IPS-NIHi7 (cell line): ENCODE results near the gene KCTD18.

Experiments used
- DNase-seq: peaks from one replicate; pipeline ENCODE4 v3.0.0; 2012; ENCODE audit warnings: mixed read lengths; ENCODE audit errors: extremely low spot score

Gene KCTD18

DNA sequence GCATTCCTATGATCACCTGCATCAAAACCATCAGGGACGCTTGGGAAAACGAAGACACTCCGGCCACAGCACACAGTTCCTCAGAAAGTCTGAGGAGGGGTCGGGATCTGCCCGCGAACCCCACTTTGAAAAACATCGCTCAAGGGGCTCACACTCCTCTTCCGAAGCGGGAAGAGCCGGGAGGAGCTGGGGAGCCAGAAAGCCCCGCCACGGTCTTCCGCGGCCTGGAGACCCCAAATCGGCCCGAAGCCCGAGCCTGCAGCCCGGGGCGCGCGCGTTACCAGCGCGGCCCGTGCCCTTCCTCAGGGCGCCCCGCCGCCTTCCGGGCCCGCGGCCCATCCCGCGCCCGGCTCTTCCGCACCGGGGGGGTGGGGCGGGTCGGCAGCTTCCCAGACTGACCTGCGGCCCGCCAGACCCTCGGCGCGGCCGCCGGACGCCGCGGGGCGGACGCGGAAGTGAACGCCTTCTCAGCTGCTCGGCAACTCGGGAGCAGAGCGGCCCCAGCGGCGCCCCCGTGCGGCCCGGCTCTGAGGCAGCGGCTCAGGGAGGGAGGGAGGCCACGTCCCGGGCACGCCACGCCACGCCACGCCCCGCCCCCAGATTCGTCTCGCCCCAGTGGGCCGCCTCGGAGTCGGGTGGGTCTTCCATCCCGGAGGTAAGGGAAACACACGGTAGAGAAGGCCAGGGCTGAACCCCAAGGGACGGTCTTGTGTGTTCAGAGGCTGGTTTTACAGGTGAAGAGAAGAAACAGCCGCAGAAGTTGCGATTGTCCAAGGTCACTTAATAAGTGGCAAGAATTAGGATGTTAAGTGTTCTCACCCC is at the start of gene KCTD18:
Gene KCTD18, minus strand, starts transcription at position 457 of the 822 bp plus-strand sequence. CDS start 3,052 bp downstream, outside the sequence.
- peak; percentile 97 for DNase-seq

DNA sequence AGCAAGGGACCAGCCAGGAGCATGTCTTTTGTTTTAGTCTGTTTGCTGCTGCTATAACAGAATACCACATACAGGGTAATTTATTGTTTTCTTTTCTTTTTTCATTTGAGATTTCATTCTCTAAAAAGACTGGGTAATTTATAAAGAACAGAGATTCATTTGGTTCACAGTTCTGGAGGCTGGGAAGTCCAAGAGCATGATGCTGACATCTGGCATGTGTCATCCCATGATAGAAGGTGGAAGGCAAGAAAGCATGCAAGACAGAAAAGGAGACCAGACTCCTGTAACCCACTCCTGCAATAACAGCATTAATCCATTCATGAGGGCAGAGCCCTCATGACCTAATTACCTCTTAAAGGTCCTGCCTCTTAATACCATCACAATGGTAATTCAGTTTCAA is 30.9 kb upstream of the KCTD18 start:
- no peak for DNase-seq

- DNase-seq = no peak
These were observed 28.3 kb upstream of the KCTD18 start for GRCh38 chr2:200538139-200538538.

DNA sequence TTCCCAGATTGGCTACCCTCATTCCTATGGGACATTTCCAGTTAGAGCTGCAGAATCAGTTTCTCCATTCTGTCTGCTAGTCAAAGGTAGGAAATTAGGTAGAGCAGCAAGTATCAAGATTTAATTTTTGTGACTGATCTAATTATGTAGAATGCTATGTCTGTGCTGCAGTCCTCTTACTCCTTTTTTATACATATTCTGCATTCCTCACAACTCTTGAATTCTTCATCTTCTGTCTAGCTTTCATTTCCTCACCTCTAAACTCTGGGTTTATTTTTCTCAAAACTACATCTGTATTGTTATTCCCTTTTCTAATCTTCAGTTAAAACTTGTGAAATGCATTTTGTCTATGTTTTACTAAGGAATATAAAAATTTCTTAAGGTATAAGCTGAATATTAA is 24.7 kb upstream of the KCTD18 start:
- no peak for DNase-seq

GRCh38 chr2:200533754-200534153 is 23.9 kb upstream of the KCTD18 start:
- DNase-seq = no peak

DNA sequence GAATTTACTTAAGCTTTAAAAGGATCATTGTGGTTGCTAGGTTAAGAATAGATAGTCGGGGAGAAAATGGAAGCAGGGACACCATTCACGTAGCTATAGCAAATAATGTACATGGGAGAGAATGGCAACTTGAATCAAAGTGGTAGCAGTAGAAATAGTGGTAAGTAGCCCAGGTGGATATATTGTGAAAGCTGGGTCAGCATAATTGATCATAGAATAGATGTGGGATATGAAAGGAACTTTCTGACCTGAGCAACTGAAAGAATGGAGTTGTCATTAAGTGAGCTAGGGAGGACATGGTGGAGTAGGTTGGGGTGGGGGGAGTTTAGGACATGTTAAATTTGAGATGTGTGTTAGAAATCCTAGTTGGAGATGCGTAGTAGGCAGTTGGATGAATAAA is 18.4 kb upstream of the KCTD18 start:
- no peak for DNase-seq

DNA sequence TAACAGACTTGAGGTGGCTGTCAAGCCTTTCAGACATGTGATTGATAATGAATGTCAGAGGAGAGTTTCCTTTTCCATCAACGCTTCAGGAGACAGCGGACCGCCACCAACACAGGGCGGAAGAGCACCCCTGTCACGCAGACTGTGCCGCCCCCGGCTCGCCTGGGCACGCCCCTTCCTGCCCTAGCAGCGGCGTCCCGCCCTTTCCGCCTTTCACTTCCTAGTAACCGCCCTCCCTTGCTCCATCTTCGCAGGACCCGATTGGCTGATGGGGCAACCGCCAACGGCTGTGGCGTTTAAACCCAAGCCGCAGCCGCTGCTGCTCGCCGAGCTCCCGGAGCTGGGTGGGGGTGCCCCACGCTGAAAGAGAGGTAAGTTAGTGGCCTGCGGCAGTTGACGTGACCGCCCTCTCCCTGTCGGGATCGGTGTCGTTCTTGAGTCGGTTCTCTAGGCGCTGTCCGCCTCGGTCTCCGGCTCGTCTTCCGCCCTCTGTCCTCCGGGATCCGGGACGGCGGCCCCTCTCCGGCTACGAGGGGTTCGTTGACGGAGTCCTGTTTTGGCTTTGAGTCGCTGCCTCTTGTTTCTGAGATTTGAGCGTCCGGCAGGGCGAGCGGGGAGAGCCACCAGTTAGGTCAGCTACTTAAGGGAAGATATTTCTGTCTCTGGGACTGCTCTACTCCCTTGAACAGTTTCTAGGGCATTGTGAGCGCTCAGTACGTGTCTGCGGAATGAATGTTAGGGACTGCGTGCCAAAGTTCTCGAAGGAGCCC is 16.2 kb upstream of the KCTD18 start, which contains the start of gene SGO2:
Gene SGO2, plus strand, starts transcription at position 326 of the 770 bp plus-strand sequence. CDS start 6,769 bp downstream, outside the sequence.
- peak; percentile 99 for DNase-seq

DNA sequence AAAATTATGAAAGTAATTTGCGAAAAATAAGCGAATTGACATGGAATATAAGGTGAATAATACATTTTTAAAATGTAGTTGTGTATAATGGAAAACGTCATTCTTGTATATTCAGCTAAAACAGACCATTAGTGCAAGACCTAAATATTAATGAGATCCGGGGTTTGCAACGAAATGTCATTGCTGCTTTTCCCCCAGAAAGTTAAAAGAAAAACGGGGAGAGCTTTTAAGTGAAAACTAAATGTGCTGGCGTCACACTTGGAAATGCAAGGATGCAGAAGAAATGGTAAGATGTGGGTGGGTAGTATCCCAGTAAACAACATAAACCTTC is 15.6 kb upstream of the KCTD18 start:
- no peak for DNase-seq

GRCh38 chr2:200525066-200525465 is 15.2 kb upstream of the KCTD18 start:
- no peak for DNase-seq

DNA sequence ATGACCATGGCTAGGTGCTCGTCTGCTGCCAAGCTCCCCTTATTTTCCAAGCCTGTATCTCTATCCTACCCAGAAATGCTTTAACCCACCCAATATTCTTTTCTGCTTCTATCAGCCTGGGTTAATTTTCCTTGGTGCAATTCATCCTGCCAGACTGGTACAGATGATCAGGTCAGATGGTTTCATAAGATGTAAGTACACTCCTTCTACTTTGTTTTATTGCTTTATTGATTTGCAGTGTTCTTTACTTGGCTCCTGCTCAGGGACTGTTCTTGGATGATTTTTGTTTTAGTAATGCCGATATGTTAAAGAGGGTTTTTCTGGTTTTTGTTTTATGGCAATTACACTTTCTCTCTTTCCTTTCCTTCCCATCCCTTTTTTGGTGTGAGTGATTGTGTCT is 13.7 kb upstream of the KCTD18 start:
- DNase-seq = no peak

- DNase-seq = no peak
These were observed 13.3 kb upstream of the KCTD18 start for GRCh38 chr2:200523158-200523557.

GRCh38 chr2:200515155-200515554 is 5.3 kb upstream of the KCTD18 start:
- DNase-seq = no peak

GRCh38 chr2:200509235-200509611 is 645 bp downstream of the KCTD18 start:
- peak; percentile 19 for DNase-seq

- DNase-seq = no peak
These were observed 2.7 kb downstream of the KCTD18 start for GRCh38 chr2:200507179-200507578.

GRCh38 chr2:200506679-200507078 is 3.2 kb downstream of the KCTD18 start:
- no peak for DNase-seq

GRCh38 chr2:200502196-200502595 is 7.7 kb downstream of the KCTD18 start:
- DNase-seq = no peak

DNA sequence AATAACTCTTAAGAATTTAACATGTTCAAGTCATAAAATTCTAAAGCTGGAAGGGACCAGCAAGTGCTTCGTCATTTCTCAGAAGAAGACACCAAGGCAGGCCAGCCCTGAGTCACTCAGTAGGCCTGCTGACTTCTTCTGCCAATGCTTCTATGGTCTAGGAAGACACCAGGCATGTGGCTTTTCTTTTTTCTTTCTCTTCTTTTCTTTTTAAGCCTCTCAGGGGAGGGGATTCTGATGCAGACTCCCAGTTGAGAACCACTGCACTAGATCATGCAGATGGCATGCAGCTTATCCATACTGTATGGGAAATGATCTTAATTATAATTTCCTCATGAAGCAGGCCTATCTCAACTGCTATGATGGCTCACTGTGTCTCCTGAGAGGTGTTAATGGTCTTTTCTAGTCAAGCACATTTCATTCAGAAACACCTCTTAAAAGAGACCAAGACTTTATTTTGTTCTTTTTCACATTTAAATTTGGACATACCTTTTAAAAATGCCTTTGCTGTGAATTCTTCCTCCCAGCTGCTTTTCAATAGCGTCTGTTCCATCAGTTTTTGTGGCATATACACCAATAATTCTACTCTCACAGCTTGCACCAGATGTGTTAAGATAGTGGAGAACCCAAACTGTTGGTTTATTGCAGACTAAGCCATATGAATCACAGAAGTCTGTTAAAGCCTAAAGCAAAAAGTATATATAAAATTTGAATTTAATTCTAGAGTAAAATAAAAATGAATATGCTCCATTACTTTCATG is 11.3 kb downstream of the KCTD18 start:
- no peak for DNase-seq

GRCh38 chr2:200496696-200497095 is 13.2 kb downstream of the KCTD18 start:
- DNase-seq = no peak

GRCh38 chr2:200494048-200494447 is 15.8 kb downstream of the KCTD18 start:
- no peak for DNase-seq

DNA sequence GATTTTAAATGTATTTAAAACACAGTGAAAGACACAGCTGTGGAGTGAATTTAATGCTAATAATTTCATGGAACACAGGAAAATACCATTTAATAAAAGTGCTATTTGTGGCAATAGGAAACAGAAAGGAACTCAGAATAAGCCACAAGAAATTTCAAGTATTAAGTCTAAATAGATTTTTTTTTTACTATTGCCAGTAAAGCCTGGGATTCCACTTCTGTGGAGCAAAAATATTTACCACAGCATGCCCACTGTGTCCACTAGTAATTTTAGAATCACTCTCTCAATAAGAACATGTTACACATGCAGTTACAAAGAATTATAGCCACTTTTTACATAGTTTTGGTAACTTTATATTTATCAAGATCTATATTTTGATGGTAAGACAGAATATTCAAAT is 17.2 kb downstream of the KCTD18 start:
- DNase-seq = no peak

DNA sequence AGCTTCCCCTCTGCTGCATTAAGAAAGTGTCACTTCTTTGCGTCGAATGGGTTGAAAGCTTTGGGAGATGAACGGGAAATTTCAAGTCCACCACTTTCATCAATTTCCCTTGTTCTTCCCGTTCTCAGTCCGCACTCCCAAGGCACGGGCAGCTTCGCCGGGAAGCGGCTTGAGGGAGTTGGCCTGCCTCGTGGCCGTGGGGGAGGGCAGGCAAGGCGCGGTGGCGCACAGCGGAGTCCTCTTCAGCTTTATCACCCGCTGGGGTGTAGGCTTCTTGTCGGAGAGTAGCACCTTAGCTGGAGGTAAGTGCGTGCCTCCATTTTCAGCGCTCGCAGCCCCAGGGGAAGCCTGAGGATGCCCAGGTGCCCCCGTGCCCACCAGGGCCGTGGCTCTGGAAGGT is 19.9 kb downstream of the KCTD18 start:
- DNase-seq = no peak

DNA sequence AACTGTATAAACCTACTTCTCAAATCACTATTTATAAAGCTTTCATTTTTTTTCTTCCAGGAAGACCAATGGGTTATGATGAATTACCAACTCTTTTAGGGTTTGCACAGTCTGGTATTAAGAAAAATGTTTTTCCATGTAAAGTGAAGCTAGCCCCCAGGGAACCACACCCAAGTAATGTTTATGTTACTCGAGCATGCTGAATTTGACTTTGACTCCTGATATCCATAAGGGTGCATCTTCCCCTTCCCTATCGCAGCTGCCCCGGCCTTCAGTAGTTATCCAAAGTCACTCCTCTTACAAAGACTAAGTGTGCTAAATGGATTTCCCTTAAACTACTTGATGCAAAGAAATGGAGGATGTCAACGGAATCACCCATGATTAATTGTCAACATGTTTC is 21.7 kb downstream of the KCTD18 start:
- no peak for DNase-seq
